Measurements from ENCODE around the gene PLEK. TPM values are rescaled to one million over a fixed set of nuclear protein-coding genes. Genes with fewer than 3 reads are reported as not detected.
"Not testable (repeated sequence)": the region's sequence is repeated elsewhere in the genome, so short reads cannot be mapped to it uniquely, and the experiment has no call there.

Gene PLEK
- total and polyA plus RNA-seq, 2 donors (not counting 1 experiment from before 2014, with no cell fraction given): not detected

DNA sequence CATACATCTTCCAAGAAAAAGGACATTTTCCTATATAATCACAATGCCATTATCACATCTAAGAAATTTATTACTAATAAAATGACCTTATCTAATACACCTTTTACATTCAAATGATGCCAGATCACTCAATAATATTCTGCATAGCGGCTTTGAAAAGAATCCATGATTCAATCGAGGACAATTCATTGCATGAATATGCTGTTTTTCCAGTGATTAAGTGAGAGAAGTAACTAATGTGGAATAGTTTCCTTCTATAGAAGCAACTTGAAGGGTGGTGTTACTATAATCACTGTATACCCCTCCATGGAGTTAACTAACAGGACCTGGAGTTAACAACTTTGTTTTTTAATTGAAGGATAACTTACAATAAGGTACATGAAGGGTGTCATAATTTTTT, 9.1 kb downstream of the PLEK start:
- H3K27ac ChIP-seq (ENCODE audit: insufficient read depth, low read length): no peak overlapping the region
- no peaks in the 10 kb centered on the region for H3K9me3 ChIP-seq (ENCODE audit: control insufficient read depth, insufficient read depth, low read depth, low read length)
- no peak overlapping the region for H3K4me2 ChIP-seq (ENCODE audit: extremely low read depth, insufficient read depth, low read length)
- H4K20me1 ChIP-seq (ENCODE audit: control insufficient read depth, extremely low read depth, insufficient read depth, low read length): no peaks in the 10 kb centered on the region
- H3K9ac ChIP-seq (ENCODE audit: insufficient read depth, low read length): no peak overlapping the region
- no peaks in the 10 kb centered on the region for H3K36me3 ChIP-seq (ENCODE audit: control insufficient read depth, insufficient read depth, low read length)
- no peak for DNase-seq (ENCODE audit: low read depth in 2 of 2)
- H3K4me3 ChIP-seq (replicated peaks in 1 of 4; ENCODE audit: control extremely low read depth in 1 of 4, insufficient read depth in 1 of 4, low read depth in 3 of 4, low read length in 4 of 4): no peak overlapping the region
- TF ChIP-seq, protein P1, sequence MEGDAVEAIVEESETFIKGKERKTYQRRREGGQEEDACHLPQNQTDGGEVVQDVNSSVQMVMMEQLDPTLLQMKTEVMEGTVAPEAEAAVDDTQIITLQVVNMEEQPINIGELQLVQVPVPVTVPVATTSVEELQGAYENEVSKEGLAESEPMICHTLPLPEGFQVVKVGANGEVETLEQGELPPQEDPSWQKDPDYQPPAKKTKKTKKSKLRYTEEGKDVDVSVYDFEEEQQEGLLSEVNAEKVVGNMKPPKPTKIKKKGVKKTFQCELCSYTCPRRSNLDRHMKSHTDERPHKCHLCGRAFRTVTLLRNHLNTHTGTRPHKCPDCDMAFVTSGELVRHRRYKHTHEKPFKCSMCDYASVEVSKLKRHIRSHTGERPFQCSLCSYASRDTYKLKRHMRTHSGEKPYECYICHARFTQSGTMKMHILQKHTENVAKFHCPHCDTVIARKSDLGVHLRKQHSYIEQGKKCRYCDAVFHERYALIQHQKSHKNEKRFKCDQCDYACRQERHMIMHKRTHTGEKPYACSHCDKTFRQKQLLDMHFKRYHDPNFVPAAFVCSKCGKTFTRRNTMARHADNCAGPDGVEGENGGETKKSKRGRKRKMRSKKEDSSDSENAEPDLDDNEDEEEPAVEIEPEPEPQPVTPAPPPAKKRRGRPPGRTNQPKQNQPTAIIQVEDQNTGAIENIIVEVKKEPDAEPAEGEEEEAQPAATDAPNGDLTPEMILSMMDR (conservative IDR thresholded peaks at IDR 0.05 in 1 of 2, IDR thresholded peaks at IDR 0.05 in 1 of 2; ENCODE audit: low read depth in 1 of 2, low read length in 2 of 2): no peak
- TF ChIP-seq EZH2 (IDR thresholded peaks at IDR 0.05; ENCODE audit: low read length, missing control alignments): no peak
- no peaks in the 10 kb centered on the region for H3K27me3 ChIP-seq (ENCODE audit: control insufficient read depth, insufficient read depth, low read length)
- no peaks in the 10 kb centered on the region for H3K4me1 ChIP-seq (ENCODE audit: control insufficient read depth, extremely low read depth, insufficient read depth, low read length)
- no peaks in the 10 kb centered on the region for H3K79me2 ChIP-seq (ENCODE audit: control insufficient read depth, insufficient read depth, low read length)
- no peak overlapping the region for H2AFZ ChIP-seq (ENCODE audit: low read length)

GRCh38 chr2:68375582-68375981, 10.5 kb downstream of the PLEK start:
- DNase-seq (ENCODE audit: low read depth in 2 of 2): no peak
- Histone ChIP-seq H3K4me2 (ENCODE audit: extremely low read depth, insufficient read depth, low read length) (no peak overlapping the region), H3K36me3 (ENCODE audit: control insufficient read depth, insufficient read depth, low read length) (no peaks in the 10 kb centered on the region), H3K4me1 (ENCODE audit: control insufficient read depth, extremely low read depth, insufficient read depth, low read length) (no peaks in the 10 kb centered on the region), H3K27me3 (ENCODE audit: control insufficient read depth, insufficient read depth, low read length) (peaks cover 4% of the 10 kb centered on the region), H4K20me1 (ENCODE audit: control insufficient read depth, extremely low read depth, insufficient read depth, low read length) (no peaks in the 10 kb centered on the region), H3K9ac (ENCODE audit: insufficient read depth, low read length) (no peak overlapping the region), H3K4me3 (replicated peaks in 1 of 4; ENCODE audit: control extremely low read depth in 1 of 4, insufficient read depth in 1 of 4, low read depth in 3 of 4, low read length in 4 of 4) (no peak overlapping the region), H3K9me3 (ENCODE audit: control insufficient read depth, insufficient read depth, low read depth, low read length) (no peaks in the 10 kb centered on the region), H3K79me2 (ENCODE audit: control insufficient read depth, insufficient read depth, low read length) (no peaks in the 10 kb centered on the region), H3K27ac (ENCODE audit: insufficient read depth, low read length) (no peak overlapping the region), H2AFZ (ENCODE audit: low read length) (no peak overlapping the region)
- TF ChIP-seq EZH2 (IDR thresholded peaks at IDR 0.05; ENCODE audit: low read length, missing control alignments): no peak
- TF ChIP-seq, protein P1 (conservative IDR thresholded peaks at IDR 0.05 in 1 of 2, IDR thresholded peaks at IDR 0.05 in 1 of 2; ENCODE audit: low read depth in 1 of 2, low read length in 2 of 2): no peak

DNA sequence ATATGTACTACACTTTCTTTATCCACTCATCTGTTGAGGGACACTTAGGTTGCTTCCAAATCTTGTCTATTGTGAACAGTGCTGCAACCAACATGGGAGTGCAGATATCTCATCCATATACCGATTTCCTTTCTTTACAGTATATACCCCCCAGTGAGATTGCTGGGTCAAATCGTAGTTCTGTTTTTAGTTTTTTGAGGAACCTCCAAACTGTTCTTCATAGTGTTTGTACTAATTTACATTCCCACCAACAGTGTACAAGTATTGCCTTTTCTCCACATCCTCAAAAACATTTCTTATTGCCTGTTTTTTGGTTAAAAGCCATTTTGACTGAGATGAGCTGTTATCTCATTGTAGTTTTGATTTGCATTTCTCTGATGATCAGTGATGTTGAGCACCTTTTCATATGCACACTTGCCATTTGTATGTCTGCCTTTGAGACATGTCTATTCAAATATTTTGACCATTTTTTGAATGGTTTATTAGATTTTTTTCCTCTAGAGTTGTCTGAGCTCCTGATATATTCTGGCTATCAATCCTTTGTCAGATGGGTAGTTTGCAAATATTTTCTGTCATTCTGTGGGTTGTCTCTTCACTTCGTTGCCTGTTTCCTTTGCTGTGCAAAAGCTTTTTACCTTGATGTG, 12.2 kb downstream of the PLEK start:
- H3K79me2 ChIP-seq (ENCODE audit: control insufficient read depth, insufficient read depth, low read length): no peaks in the 10 kb centered on the region
- no peaks in the 10 kb centered on the region for H3K4me1 ChIP-seq (ENCODE audit: control insufficient read depth, extremely low read depth, insufficient read depth, low read length)
- no peak overlapping the region for H3K4me3 ChIP-seq (replicated peaks in 1 of 4; ENCODE audit: control extremely low read depth in 1 of 4, insufficient read depth in 1 of 4, low read depth in 3 of 4, low read length in 4 of 4)
- H4K20me1 ChIP-seq (ENCODE audit: control insufficient read depth, extremely low read depth, insufficient read depth, low read length): no peaks in the 10 kb centered on the region
- no peak overlapping the region for H2AFZ ChIP-seq (ENCODE audit: low read length)
- TF ChIP-seq EZH2 (IDR thresholded peaks at IDR 0.05; ENCODE audit: low read length, missing control alignments): no peak
- TF ChIP-seq, protein P1 (conservative IDR thresholded peaks at IDR 0.05 in 1 of 2, IDR thresholded peaks at IDR 0.05 in 1 of 2; ENCODE audit: low read depth in 1 of 2, low read length in 2 of 2): no peak
- peaks cover 12% of the 10 kb centered on the region for H3K27me3 ChIP-seq (ENCODE audit: control insufficient read depth, insufficient read depth, low read length)
- H3K4me2 ChIP-seq (ENCODE audit: extremely low read depth, insufficient read depth, low read length): no peak overlapping the region
- no peak overlapping the region for H3K27ac ChIP-seq (ENCODE audit: insufficient read depth, low read length)
- no peaks in the 10 kb centered on the region for H3K36me3 ChIP-seq (ENCODE audit: control insufficient read depth, insufficient read depth, low read length)
- no peak for DNase-seq (ENCODE audit: low read depth in 2 of 2)
- H3K9ac ChIP-seq (ENCODE audit: insufficient read depth, low read length): no peak overlapping the region
- no peaks in the 10 kb centered on the region for H3K9me3 ChIP-seq (ENCODE audit: control insufficient read depth, insufficient read depth, low read depth, low read length)

DNA sequence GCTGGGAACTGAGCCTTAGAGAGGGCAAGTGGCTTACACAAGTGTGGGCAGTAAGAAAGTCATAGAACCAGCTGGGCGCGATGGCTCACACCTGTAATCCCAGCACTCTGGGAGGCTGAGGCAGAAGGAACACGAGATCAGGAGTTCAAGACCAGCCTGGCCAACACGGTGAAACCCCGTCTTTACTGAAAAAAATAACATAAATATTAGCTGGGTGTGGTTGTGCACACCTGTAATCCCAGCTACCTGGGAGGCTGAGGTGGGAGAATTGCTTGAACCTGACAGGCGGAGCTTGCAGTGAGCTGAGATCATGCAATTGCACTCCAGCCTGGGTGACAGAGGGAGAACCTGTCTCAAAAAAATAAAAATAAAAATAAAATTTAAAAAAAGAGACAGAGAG, 13.7 kb downstream of the PLEK start:
- H3K27ac ChIP-seq (ENCODE audit: insufficient read depth, low read length); H3K4me1 ChIP-seq (ENCODE audit: control insufficient read depth, extremely low read depth, insufficient read depth, low read length); H3K9ac ChIP-seq (ENCODE audit: insufficient read depth, low read length); H2AFZ ChIP-seq (ENCODE audit: low read length); H3K36me3 ChIP-seq (ENCODE audit: control insufficient read depth, insufficient read depth, low read length); H3K4me3 ChIP-seq (replicated peaks in 1 of 4; ENCODE audit: control extremely low read depth in 1 of 4, insufficient read depth in 1 of 4, low read depth in 3 of 4, low read length in 4 of 4); H3K79me2 ChIP-seq (ENCODE audit: control insufficient read depth, insufficient read depth, low read length); H4K20me1 ChIP-seq (ENCODE audit: control insufficient read depth, extremely low read depth, insufficient read depth, low read length); H3K9me3 ChIP-seq (ENCODE audit: control insufficient read depth, insufficient read depth, low read depth, low read length); DNase-seq (ENCODE audit: low read depth in 2 of 2); H3K4me2 ChIP-seq (ENCODE audit: extremely low read depth, insufficient read depth, low read length): not testable (repeated sequence)
- H3K27me3 ChIP-seq (ENCODE audit: control insufficient read depth, insufficient read depth, low read length): peaks cover 12% of the 10 kb centered on the region

All from fibroblast of lung (primary cell).